GM19468 (cell line): ENCODE results near the gene MYZAP.

Experiments
- ATAC-seq: cut with Tn5 transposase; IDR thresholded peaks from one replicate; pipeline ENCODE4 v1.9.1; 2021; ENCODE audit warnings: mild to moderate bottlenecking, moderate library complexity, moderate number of reproducible peaks; ENCODE audit not compliant: unreplicated experiment; ENCODE audit errors: extremely low read depth

The MYZAP gene

DNA sequence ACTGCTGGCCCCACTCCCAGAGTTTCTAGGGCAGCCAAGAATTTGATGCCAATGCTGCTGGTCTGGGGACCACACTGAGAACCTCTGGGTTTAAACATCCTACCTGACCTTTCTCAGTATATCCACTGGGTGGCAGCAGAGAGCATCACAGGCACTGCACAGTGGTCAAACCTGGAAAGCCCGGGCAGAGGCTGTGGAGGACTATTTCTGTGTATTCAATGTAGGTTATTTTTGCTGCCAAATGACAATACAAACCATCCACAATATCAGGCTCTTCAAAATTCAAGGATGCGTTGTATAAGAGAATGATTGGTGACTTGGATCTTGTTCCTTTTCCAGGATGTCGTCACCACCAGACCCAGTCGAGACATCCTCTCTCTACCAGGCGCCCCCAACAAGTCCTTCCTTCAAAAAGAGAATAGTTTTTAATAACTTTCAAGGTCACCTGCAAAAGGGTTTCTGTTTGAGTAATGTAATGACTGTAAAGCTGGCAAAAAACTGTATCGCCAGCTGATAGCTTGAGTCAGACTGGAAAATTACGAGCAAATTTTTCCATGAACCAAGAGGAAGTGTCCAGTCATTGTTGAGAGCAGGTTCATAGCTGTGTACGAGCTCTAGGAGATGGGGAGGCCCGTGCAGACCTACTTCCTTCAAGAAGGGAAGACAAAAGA, 30.5 kb upstream of the MYZAP start:
- peak; percentile 79 for ATAC-seq

DNA sequence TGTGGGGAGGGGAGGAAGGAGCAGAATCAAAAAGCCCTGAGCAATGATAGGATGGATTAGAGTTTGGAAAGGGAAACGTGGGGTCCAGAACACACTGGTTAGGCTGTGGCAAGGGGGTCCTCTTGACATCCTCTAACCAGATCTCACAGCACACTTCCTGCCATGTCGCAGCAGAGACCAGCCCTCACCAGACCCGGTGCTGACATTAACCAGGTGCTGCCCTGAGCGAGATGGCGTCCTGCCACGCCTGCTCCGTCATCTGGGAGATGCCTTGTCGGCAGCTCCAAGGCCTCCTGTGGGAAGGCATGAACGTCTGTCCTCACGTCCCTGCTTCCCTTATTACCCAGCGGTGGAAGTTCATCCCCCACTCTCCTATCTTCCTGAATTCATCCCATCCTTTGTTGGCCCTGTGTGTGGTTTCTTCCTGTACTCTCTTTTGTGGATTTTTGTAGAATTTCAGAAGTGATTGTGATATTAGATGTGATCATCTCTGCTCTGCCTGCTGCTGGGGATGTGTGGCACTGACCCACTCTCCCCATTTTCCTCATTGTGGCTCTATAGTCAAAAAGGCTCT, 29.4 kb upstream of the MYZAP start:
- no peak for ATAC-seq

DNA sequence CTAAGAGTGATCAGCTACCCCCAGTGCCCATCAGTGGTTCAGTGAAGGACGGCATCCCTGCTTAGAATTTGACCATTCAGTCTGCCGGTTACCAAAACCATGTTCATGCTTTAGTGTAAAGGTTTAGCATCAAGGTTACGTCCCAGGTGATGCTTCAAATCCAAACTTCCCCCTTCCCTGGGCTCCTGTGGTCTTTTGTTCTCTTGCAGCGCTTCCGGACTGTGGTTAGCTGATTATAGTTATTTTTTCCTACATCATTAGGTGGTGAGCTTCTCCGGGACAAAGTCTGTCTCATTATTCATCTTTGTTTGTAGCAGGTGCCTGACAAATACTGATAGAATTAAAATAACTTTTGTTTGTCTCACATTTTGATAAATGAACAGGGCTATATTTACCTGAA, 28.3 kb upstream of the MYZAP start:
- ATAC-seq, result no peak

DNA sequence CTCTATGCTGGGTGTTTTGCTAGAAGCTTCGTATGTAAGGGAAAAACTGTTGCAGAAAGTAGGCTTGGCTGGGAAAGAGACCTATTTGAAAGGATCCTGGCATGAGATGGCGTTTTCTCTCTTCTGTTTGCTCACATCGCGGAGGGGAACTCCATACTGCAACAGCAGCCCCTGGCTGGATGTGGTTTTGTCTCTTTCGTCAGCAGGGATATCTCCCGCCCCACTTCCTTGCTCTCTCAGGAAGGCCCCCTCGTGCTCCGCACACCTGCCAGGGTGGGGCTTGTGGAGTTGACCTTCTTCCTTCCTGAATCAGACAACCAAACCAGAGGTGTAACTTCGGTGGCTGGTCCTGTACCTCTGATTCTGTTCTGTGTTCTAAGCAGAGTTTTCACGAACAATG, 26.4 kb upstream of the MYZAP start:
- no peak for ATAC-seq

DNA sequence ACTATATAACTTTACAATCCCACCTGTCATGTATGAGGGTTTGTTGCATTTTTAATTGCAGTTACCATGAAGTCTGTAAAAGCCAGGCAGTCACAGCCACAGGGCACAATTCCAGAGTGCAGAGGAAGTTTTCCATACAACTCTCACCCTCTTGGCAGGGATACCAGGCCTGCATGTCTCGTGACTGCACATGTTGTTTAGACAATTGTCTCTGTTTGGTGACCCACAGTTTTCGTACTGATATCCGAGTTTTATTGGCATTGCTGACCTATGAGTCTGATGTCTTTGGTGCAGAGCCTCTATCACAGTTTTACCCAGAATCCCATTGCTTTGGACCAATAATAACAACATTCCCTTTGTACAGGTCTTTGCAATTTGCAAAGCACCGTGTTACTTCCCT, 24.9 kb upstream of the MYZAP start:
- ATAC-seq, result no peak

DNA sequence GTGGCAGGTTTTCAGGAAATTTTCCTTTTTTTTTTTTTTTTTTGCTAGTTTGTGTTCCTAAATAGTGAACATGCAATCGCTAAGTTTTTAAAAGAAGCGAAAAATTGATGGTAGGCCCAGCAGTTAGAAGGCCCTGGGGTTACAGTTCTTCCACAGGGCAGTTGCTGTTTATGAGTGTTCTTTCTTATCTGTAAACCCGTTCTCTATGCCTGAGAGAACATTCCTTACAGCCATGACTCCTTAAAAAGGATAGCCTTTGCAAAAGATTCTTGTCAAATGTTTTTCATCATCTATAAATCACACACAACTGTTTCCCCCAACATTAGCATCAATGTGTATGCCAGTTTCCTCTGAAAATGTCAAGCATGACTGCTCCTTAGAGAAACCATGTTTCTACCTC, 23.8 kb upstream of the MYZAP start:
- ATAC-seq, result no peak

DNA sequence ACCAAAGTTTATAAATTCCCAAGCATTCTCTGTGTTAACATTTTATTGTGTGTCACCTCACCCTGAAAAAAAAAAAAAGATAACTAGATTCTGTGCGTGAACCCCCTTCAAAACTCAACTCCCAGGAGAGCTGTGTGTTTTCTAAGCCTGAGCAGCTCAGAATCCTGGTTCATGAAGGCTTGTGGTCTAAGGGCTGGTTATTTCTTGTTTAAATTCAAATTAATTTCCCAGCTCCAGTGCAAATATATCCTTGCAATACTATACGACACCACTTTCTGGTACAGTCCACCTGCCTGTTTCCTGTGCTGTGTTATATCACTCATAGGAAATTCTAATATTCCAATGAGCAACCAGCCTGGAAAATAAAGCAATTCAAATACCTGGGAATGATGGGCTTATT, 23.4 kb upstream of the MYZAP start:
- no peak for ATAC-seq

DNA sequence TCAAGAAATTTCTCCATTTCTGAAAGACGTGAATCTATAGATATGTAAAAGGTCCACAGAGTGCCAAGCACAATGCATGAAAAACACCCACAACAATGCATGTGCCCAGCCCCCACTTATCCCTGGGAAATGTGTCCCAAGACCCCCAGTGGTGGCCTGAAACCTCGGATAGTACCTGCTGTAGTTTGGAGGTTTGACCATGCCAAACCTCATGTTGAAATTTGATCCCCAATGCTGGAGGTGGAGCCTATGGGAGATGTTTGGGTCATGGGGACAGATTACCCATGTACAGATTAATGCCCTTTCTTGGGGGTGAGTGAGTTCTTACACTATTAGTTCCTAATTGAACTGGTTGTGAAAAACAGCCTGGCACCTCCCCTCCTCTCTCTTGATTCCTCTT, 21.4 kb upstream of the MYZAP start:
- no peak for ATAC-seq

DNA sequence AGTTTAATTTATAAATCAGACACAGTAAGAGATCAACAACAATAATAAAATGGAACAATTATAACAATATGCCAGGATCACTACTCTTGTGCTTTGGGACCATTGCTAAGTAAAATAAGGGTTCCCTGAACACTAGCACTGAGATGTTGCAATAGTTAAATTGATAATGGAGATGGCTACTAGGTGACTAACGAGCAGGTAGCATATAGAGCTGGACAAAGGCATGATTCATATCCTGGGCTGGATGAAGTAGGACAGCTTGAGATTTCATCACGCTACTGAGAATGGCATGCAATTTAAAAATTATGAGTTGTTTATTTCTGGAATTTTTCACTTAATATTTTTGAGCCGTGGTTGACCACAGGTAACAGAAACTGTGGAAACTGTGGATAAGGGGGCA, 20.7 kb upstream of the MYZAP start:
- ATAC-seq, result no peak

DNA sequence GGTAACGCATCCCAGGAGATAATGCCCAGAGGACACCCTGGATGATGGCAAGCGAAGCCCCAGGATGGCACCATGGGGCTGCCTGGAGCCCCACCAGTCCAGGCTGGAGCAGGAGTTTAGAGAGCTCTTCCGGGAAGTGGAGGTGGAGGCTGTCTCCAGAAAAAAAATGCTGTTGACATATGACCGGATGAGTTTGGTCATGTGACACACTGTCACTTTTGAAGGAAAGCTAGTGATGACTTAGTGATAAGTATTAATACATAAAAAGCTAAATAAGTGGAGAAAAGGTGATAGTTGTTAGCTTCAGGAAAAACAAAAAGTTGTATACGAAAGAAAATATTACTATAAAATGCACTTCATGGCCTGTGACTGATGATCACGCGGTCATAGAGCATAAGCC, 20.0 kb upstream of the MYZAP start:
- ATAC-seq, result no peak

DNA sequence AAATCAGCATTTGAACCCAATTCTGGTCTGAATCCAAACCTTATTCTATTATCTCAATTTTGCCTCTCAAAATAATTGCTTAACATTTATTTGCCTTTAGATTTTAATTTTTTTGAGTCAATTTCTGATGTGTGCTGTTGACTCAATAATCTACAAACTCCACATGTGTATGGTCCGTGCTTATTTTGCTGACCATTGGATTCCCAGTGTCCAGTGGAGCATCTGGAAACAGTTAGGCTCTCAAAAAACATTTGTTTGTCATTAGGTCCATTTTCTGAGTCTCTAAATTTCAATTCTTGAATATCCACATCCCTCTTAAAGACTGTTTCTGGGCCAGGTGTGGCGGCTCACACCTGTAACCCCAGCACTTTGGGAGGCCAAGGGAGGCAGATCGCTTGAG, 19.2 kb upstream of the MYZAP start:
- ATAC-seq, result no peak

DNA sequence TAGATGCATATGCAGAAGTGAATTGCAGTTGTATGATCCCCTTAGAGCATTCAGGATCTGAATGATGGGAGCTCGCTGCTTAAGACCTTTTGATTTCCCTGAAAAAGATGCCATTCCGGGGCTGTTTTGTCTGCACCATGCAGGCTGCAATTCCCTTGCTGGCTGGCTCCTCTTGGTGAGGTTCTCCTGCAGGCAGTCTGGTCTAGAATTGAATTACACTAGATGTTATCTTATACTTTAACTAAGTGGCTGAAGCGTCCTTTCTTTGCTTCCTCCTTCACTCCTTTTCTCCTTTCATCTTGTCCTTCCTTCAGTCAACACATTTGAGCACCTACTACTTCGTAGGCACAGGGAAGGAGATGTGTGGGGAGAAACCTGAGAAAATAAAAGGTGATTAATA, 18.6 kb upstream of the MYZAP start:
- no peak for ATAC-seq

DNA sequence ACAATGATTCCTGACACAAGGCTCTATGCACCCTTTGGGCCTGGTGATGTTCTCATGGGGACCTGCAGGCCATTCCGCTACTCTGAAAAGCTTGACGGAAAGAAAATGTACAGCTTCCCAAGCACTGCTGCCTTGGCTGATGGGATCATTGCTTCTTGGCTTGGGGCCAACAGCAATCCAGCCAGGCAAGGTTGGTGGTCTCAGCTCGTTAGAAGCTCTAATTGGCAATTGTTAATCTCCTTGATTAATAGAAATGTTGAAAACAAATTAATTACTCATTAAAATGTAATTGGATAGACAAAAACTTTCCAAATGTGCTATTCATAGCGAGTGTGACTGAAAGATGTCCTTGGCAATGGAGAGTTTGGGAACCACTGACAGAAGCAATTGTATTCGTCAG, 16.3 kb upstream of the MYZAP start:
- ATAC-seq, result no peak

DNA sequence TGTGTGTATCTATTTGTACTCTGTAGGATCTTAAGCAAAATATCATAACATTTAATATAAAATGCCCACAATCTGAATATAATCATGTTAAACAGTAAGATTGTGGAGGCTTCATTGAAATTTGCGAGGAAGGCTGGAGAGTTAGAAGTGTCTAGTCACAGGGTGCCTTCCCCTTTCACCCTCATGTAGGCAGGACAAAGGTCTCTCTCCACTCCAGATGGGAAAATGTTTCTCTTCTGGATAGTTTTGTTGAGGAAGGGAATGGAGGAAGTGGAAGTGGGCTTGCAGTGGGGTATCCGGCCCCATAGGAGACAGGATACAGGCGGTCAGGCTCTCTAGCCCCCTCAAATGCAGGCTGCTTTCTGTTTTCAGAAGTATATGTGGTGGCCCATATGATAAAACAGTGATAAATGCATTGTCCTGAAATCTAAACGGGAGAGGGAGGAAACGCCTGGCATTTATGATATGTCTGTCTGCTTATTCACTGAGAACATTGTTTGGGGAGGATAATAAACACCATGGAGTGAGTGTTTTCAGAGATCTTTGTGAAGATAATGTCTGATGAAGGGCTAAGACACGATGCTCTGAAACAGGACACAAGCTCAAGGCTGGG, 13.3 kb upstream of the MYZAP start:
- no peak for ATAC-seq

DNA sequence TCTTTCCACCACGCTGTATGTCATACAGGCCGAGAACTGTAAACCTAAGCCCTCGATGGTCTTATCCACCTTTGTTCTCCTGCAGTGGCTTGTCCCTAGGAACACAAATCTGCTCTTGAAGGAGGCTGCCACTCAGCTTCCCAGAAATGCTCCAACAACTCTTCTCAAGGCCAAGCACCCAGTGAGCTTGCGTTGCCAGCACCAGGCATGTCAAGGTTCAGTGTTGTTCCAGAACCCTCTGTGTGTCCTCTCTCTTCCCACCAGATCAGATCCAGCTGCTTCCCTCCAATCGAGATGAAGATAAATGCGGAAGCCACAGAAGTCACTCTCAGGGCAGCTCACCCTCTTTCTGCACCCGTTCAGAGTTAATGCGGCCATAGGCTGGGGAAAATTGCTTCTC, 11.3 kb upstream of the MYZAP start:
- ATAC-seq, result no peak

DNA sequence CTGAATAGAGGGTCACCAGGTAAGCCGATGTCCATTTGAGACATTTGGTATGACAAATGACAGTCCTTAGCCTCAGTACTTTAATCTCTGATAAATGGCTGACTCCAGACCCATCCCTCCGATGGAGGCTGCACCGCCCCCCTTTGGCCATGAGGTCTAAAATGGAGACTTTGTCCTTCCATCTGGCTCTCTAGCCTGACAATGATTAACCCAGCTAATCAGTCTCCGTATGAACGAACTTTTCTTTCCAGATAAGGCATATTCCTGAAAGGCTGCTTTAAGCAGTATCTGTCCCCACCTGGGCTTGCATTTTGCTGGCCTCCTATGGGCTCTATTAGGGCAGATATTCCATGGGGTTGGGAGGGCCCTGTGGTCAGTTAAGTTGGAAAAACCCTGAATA, 10.8 kb upstream of the MYZAP start:
- ATAC-seq, result no peak

DNA sequence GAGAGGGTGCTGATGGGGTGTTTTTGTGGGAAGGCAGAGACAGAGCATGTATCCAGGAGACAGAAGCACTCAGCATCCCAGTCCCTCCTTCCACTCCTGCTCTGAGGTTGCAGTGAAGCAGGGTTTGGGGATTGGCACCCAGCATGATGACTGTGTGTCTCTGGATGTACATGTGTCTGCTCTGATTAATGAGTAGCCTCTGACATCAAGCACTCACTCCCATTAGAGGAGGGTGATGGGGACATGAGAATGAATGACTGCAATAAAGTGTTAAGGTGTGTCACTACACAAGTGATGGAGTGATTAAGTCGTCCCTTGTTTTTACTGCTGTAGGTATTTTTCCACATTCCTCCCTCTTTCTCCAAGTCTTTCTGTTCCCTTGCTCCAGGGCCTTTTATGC, 9.6 kb upstream of the MYZAP start:
- ATAC-seq, result no peak

DNA sequence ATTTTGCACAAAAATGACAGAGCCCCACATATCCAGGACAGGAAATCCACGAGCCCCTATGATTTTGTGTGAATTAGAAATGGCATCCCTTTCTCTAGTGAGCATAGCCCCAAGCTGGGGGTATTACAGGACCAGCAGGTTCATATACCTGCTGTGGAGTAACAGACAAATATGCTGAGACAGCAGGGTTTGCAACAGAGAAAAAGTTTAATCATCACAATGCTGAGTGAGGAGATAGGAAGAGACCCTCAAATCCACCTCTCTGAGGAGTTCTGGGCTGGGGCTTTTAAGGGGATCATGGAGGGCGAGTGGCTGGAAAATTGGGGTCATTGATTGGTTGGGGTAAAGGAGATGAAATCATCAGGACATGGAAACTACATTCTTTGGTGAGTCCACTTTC, 8.4 kb upstream of the MYZAP start:
- ATAC-seq, result no peak

DNA sequence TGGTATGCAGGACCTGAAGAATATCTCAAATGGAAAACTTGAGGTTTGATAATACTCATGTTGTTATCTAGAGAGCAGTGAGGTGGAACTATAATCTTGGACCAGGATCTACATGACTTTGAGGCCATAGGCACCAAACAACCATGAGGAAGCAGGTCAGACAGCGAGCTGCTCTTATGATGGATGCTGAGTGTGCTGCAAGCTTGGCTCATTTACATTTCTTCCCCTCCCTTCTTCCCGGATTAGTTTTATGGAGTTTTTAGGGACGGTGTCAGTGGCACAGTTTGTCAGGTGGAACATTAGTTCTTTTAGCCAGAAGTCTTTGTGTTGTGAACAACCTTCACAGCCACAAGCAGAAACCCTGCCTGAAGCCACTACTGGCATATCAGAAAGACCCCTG, 8.0 kb upstream of the MYZAP start:
- no peak for ATAC-seq

DNA sequence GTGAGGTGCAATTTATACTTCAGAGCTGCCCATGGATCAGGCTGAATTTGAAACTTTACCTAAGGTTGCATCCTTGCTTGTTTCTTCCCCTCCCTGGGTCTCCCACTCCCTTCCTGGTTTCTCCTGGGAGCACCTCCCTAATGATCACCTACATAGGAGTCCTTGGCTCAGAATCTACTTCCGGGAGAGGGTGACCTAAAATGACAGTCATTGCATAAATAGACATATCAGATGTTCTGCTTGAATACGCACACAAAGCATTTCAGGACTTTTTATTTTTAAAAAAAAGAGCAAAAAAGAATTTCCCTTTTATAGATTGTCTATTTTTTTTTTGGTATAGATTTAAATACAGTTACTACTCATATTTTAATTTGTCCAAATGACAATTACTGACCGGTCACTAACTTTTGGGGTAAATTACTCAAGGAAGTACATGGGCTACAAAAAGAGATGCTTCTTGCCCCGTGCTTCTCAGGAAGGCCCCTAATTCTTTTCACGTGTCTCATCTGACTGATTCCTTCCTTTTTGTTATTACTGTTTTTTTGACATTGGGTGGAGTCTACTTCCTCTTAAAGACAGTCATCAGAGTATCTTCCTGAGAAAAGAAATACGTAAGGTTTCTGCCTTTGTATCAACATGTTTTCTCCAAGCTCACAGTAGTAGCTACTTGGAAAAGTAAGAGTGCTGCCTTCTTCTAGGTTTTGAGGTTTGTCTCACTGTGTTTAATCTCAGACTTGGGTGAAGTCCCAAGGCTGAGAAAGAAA, 4.9 kb upstream of the MYZAP start:
- no peak for ATAC-seq

DNA sequence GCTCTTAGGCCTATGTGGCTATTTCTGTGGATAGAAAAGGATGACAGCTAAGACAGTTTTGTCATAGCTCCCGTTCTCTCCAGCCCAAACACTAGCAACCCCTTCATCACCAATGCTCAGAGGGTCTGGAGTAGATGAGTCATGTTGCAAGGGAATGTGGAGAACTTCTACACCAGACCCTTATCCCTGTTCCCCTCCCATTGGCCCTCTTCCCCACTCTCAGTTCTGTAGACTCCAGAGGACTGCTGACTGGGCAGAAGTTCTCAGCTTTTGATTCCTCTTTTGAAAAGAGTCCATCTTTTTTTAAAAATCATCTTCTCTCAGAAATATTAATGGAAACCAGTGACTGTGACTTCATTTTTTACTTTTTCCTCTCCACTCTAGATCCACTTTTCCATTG, 2.4 kb upstream of the MYZAP start:
- no peak for ATAC-seq
